GM23248 (cell line): ENCODE measurements around the gene RAB37. TPM values are rescaled to one million over a fixed set of nuclear protein-coding genes. Genes with fewer than 3 reads are reported as not detected.

Experiments
- DNase-seq: peaks from one replicate; pipeline ENCODE4 v3.0.0-alpha.2; 2015
- H2AFZ ChIP-seq: fragments of 200-600 bp; sonication (generic); 2 replicates; pipeline ENCODE4 v1.6.1; 2016; ENCODE audit warnings: antibody characterized with exemption
- H3F3A ChIP-seq: fragments of 200-600 bp; sonication (generic); 2 replicates; pipeline ENCODE4 v1.6.1; 2016; ENCODE audit warnings: mild to moderate bottlenecking, antibody characterized with exemption, mixed run types; ENCODE audit not compliant: insufficient read depth
- H3K27ac ChIP-seq: fragments of 200-600 bp; sonication (generic); 2 replicates; pipeline ENCODE4 v1.5.1; 2016; ENCODE audit warnings: mild to moderate bottlenecking
- H3K27me3 ChIP-seq: fragments of 200-600 bp; sonication (generic); replicated peaks from 2 replicates; pipeline ENCODE4 v1.6.1; 2016; ENCODE audit warnings: mild to moderate bottlenecking; ENCODE audit not compliant: insufficient read depth
- H3K36me3 ChIP-seq: fragments of 200-600 bp; sonication (generic); 2 replicates; pipeline ENCODE4 v1.6.1; 2016; ENCODE audit warnings: low read depth, mild to moderate bottlenecking
- H3K4me1 ChIP-seq: fragments of 200-600 bp; sonication (generic); 2 replicates; pipeline ENCODE4 v1.6.1; 2016; ENCODE audit warnings: mild to moderate bottlenecking; ENCODE audit not compliant: insufficient read depth
- H3K4me2 ChIP-seq: fragments of 200-600 bp; sonication (generic); one replicate; pipeline ENCODE4 v1.6.1; 2016; ENCODE audit warnings: mild to moderate bottlenecking; ENCODE audit not compliant: unreplicated experiment
- H3K4me3 ChIP-seq: fragments of 200-600 bp; sonication (generic); 2 replicates; pipeline ENCODE4 v1.5.1; 2016; ENCODE audit warnings: mild to moderate bottlenecking
- H3K79me2 ChIP-seq: fragments of 200-600 bp; sonication (generic); 2 replicates; pipeline ENCODE4 v1.6.1; 2016; ENCODE audit warnings: mild to moderate bottlenecking; ENCODE audit not compliant: insufficient read depth
- H3K9ac ChIP-seq: fragments of 200-600 bp; sonication (generic); 2 replicates; pipeline ENCODE4 v1.6.1; 2016; ENCODE audit warnings: mild to moderate bottlenecking
- H3K9me2 ChIP-seq: fragments of 200-600 bp; sonication (generic); 2 replicates; pipeline ENCODE4 v1.6.1; 2016; ENCODE audit warnings: mixed run types, mild to moderate bottlenecking, moderate library complexity; ENCODE audit not compliant: insufficient read depth
- H3K9me3 ChIP-seq: fragments of 200-600 bp; sonication (generic); one replicate; pipeline ENCODE4 v1.6.1; 2017; ENCODE audit warnings: low read depth
- H4K20me1 ChIP-seq: fragments of 200-600 bp; sonication (generic); 2 replicates; pipeline ENCODE4 v1.6.0; 2016; ENCODE audit not compliant: insufficient read depth
- EZH2 ChIP-seq: fragments of 200-600 bp; sonication (generic); IDR thresholded peaks from 2 replicates; pipeline ENCODE4 v1.6.1; 2018; ENCODE audit warnings: antibody characterized with exemption, mild to moderate bottlenecking; ENCODE audit not compliant: insufficient read depth, poor library complexity, severe bottlenecking
- EZH2phosphoT487 ChIP-seq: fragments of 200-600 bp; sonication (generic); IDR thresholded peaks from 2 replicates; pipeline ENCODE4 v1.6.1; 2018; ENCODE audit warnings: antibody characterized with exemption, moderate library complexity, mild to moderate bottlenecking, low read depth; ENCODE audit not compliant: insufficient read depth
- WGBS, 2 experiments: methylation state at CpG; one replicate each; pipeline ENCODE4 v1.1.6; 2015 to 2017; ENCODE audit warnings: low lambda C conversion rate in 2 of 2, low coverage in 1 of 2; ENCODE audit errors: missing lambda C conversion rate in 2 of 2; 5-methylcytosine and 5-hydroxymethylcytosine counted together
- in situ Hi-C: fragments of 300-500 bp; cut with MboI; formaldehyde crosslinking; loops from 2 replicates; pipeline ENCODE4 v1.15.0; 2020
- polyA plus RNA-seq: library from polyadenylated mRNA; unstranded; fragments of >200 nt; fragmentation: Nextera tagmentation; extraction: Ambion mirVana; gene quantifications from 2 replicates; pipeline ENCODE4 v1.2.1, GENCODE V29; 2016
- total RNA-seq: library from RNA; depleted of rRNA; stranded (reverse); fragments of >200 nt; shearing (Covaris generic); gene quantifications from 2 replicates; pipeline ENCODE4 v1.2.3, GENCODE V29; 2014

RAB37 gene
- total and polyA plus RNA-seq, 2 experiments from 2014 or later: 0.11 TPM; not detected in 1

GRCh38 chr17:74702116-74702871 lies 34.8 kb upstream of the RAB37 start:
- Histone ChIP-seq H3K4me3 (no peak overlapping the region), H3K9me3 (no peaks in the 10 kb centered on the region), H3K9me2 (no peaks in the 10 kb centered on the region), H3F3A (no peaks in the 10 kb centered on the region), H3K4me1 (no peaks in the 10 kb centered on the region), H3K27ac (no peak overlapping the region), H3K9ac (no peak overlapping the region), H3K36me3 (no peaks in the 10 kb centered on the region), H2AFZ (no peak overlapping the region), H3K4me2 (no peak overlapping the region), H3K79me2 (no peaks in the 10 kb centered on the region), H4K20me1 (no peaks in the 10 kb centered on the region), H3K27me3 (peaks cover 7% of the 10 kb centered on the region)
- 36 to 45% methylated on average over 9 of the region's 9 CpGs for WGBS, 2 experiments
- TF ChIP-seq EZH2phosphoT487 (no peak), EZH2 (no peak)
- in situ Hi-C loops: no loop called here
- DNase-seq: no peak

- no peaks in the 10 kb centered on the region for H3K9me2 ChIP-seq
- no peaks in the 10 kb centered on the region for H3K36me3 ChIP-seq
- H4K20me1 ChIP-seq: no peaks in the 10 kb centered on the region
- no peaks in the 10 kb centered on the region for H3K4me1 ChIP-seq
- no peak overlapping the region for H3K27ac ChIP-seq
- no peak overlapping the region for H3K4me2 ChIP-seq
- no peak overlapping the region for H2AFZ ChIP-seq
- no peak overlapping the region for H3K4me3 ChIP-seq
- WGBS, 2 experiments: 10 to 15% methylated on average over 2 of the region's 2 CpGs
- no peak for DNase-seq
- TF ChIP-seq EZH2: no peak
- TF ChIP-seq EZH2phosphoT487: no peak
- H3K9ac ChIP-seq: no peak overlapping the region
- no peaks in the 10 kb centered on the region for H3K9me3 ChIP-seq
- peaks cover 7% of the 10 kb centered on the region for H3K27me3 ChIP-seq
- no peaks in the 10 kb centered on the region for H3K79me2 ChIP-seq
- no peaks in the 10 kb centered on the region for H3F3A ChIP-seq
- in situ Hi-C loops: no loop called here
Observed at GRCh38 chr17:74703311-74703710, 33.7 kb upstream of the RAB37 start.

GRCh38 chr17:74704544-74704943 lies 32.5 kb upstream of the RAB37 start:
- no peaks in the 10 kb centered on the region for H3K79me2 ChIP-seq
- no peaks in the 10 kb centered on the region for H3F3A ChIP-seq
- no peaks in the 10 kb centered on the region for H3K9me3 ChIP-seq
- no peak overlapping the region for H2AFZ ChIP-seq
- H3K4me3 ChIP-seq: no peak overlapping the region
- no peaks in the 10 kb centered on the region for H3K9me2 ChIP-seq
- H3K27ac ChIP-seq: no peak overlapping the region
- H3K27me3 ChIP-seq: peaks cover 7% of the 10 kb centered on the region
- TF ChIP-seq EZH2phosphoT487: no peak
- WGBS, 2 experiments: 68 to 70% methylated on average over 8 of the region's 8 CpGs
- no peak for DNase-seq
- no peaks in the 10 kb centered on the region for H4K20me1 ChIP-seq
- H3K36me3 ChIP-seq: no peaks in the 10 kb centered on the region
- in situ Hi-C loops: no loop called here
- no peak overlapping the region for H3K9ac ChIP-seq
- H3K4me1 ChIP-seq: no peaks in the 10 kb centered on the region
- no peak overlapping the region for H3K4me2 ChIP-seq

GRCh38 chr17:74711058-74711824 lies 25.8 kb upstream of the RAB37 start:
- H3K4me2 ChIP-seq: no peak overlapping the region
- no peaks in the 10 kb centered on the region for H3K4me1 ChIP-seq
- no peak overlapping the region for H2AFZ ChIP-seq
- no peaks in the 10 kb centered on the region for H3K79me2 ChIP-seq
- no peaks in the 10 kb centered on the region for H4K20me1 ChIP-seq
- no peaks in the 10 kb centered on the region for H3F3A ChIP-seq
- no peak overlapping the region for H3K9ac ChIP-seq
- no peak overlapping the region for H3K4me3 ChIP-seq
- no peaks in the 10 kb centered on the region for H3K9me3 ChIP-seq
- WGBS, 2 experiments: 24% methylated on average over 12 of the region's 12 CpGs
- DNase-seq: no peak
- H3K36me3 ChIP-seq: no peaks in the 10 kb centered on the region
- no peaks in the 10 kb centered on the region for H3K9me2 ChIP-seq
- in situ Hi-C loops: no loop called here
- no peak overlapping the region for H3K27ac ChIP-seq
- H3K27me3 ChIP-seq: peaks cover 22% of the 10 kb centered on the region
- TF ChIP-seq EZH2 (no peak), EZH2phosphoT487 (no peak)
